ENCODE data around the gene MX1. TPM values are rescaled to one million over a fixed set of nuclear protein-coding genes. Genes with fewer than 3 reads are reported as not detected.

The MX1 gene
- total RNA-seq, 1 experiment from 2014 or later: 2.0 TPM

DNA sequence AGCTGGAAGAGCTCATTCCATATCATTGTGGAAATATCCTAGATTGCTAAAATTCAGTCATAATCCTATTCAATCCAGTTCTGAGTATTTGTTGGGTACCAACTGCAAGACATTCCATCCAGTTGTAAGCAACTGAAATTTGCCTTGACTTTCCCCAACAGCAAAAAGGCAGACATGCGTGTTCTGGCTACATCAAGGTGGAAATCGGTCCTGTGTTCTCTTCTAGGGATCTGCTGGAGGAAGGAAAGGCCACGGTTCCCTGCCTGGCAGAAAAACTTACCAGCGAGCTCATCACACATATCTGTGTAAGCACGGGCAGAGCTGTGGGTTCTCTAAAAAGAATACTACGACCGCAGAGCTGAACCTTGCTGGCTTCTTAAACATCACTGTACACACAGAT is 17.5 kb downstream of the MX1 start:
- no peaks in the 10 kb centered on the region for H3K9me3 ChIP-seq (ENCODE audit: control insufficient read depth in 1 of 2, insufficient read depth in 1 of 2, low read depth in 1 of 2, low read length in 2 of 2)
- intact Hi-C loops (cut with micrococcal nuclease): no loop called here
- no peaks in the 10 kb centered on the region for H3K4me1 ChIP-seq (ENCODE audit: control insufficient read depth in 1 of 2, insufficient read depth in 2 of 2, low read length in 2 of 2)
- H3K4me3 ChIP-seq (replicated peaks in 1 of 2; ENCODE audit: low read depth in 1 of 2, low read length in 2 of 2): no peak overlapping the region
- no peaks in the 10 kb centered on the region for H4K20me1 ChIP-seq (ENCODE audit: insufficient read depth)
- H3K9ac ChIP-seq (ENCODE audit: low read length): no peak overlapping the region
- no peaks in the 10 kb centered on the region for H3K79me2 ChIP-seq (ENCODE audit: insufficient read depth, low read length)
- TF ChIP-seq CEBPB (IDR thresholded peaks at IDR 0.05; ENCODE audit: low read depth) (no peak), TCF7L2 (IDR thresholded peaks at IDR 0.05; ENCODE audit: borderline replicate concordance, extremely low read depth, insufficient read depth, insufficient read length) (no peak), JUND (IDR thresholded peaks at IDR 0.05) (no peak), ZFX (IDR thresholded peaks at IDR 0.05) (no peak), SP1 (IDR thresholded peaks at IDR 0.05; ENCODE audit: low read depth) (no peak), EGR1 (IDR thresholded peaks at IDR 0.05; ENCODE audit: low read depth) (no peak), ELF1 (IDR thresholded peaks at IDR 0.05; ENCODE audit: borderline replicate concordance, low read depth) (no peak), EZH2 (IDR thresholded peaks at IDR 0.05) (no peak), EZH2phosphoT487 (IDR thresholded peaks at IDR 0.05; ENCODE audit: borderline replicate concordance) (no peak), CBX3 (IDR thresholded peaks at IDR 0.05; ENCODE audit: low read depth) (no peak), POLR2A (IDR thresholded peaks at IDR 0.05; ENCODE audit: borderline replicate concordance, extremely low read depth, insufficient read depth, insufficient read length) (no peak), SIN3A (IDR thresholded peaks at IDR 0.05; ENCODE audit: low read depth) (no peak)
- TF ChIP-seq, protein P1, sequence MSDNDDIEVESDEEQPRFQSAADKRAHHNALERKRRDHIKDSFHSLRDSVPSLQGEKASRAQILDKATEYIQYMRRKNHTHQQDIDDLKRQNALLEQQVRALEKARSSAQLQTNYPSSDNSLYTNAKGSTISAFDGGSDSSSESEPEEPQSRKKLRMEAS (IDR thresholded peaks at IDR 0.05): no peak
- TF ChIP-seq, protein P2, sequence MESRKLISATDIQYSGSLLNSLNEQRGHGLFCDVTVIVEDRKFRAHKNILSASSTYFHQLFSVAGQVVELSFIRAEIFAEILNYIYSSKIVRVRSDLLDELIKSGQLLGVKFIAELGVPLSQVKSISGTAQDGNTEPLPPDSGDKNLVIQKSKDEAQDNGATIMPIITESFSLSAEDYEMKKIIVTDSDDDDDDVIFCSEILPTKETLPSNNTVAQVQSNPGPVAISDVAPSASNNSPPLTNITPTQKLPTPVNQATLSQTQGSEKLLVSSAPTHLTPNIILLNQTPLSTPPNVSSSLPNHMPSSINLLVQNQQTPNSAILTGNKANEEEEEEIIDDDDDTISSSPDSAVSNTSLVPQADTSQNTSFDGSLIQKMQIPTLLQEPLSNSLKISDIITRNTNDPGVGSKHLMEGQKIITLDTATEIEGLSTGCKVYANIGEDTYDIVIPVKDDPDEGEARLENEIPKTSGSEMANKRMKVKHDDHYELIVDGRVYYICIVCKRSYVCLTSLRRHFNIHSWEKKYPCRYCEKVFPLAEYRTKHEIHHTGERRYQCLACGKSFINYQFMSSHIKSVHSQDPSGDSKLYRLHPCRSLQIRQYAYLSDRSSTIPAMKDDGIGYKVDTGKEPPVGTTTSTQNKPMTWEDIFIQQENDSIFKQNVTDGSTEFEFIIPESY (IDR thresholded peaks at IDR 0.05; ENCODE audit: extremely low read depth, insufficient replicate concordance, low read length): no peak
- TF ChIP-seq, protein P3, sequence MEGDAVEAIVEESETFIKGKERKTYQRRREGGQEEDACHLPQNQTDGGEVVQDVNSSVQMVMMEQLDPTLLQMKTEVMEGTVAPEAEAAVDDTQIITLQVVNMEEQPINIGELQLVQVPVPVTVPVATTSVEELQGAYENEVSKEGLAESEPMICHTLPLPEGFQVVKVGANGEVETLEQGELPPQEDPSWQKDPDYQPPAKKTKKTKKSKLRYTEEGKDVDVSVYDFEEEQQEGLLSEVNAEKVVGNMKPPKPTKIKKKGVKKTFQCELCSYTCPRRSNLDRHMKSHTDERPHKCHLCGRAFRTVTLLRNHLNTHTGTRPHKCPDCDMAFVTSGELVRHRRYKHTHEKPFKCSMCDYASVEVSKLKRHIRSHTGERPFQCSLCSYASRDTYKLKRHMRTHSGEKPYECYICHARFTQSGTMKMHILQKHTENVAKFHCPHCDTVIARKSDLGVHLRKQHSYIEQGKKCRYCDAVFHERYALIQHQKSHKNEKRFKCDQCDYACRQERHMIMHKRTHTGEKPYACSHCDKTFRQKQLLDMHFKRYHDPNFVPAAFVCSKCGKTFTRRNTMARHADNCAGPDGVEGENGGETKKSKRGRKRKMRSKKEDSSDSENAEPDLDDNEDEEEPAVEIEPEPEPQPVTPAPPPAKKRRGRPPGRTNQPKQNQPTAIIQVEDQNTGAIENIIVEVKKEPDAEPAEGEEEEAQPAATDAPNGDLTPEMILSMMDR (IDR thresholded peaks at IDR 0.05 in 2 of 3, conservative IDR thresholded peaks at IDR 0.05 in 1 of 3; ENCODE audit: borderline replicate concordance in 1 of 3, insufficient read depth in 1 of 3, low read depth in 2 of 3, low read length in 2 of 3): no peak
- TF ChIP-seq, protein P4, sequence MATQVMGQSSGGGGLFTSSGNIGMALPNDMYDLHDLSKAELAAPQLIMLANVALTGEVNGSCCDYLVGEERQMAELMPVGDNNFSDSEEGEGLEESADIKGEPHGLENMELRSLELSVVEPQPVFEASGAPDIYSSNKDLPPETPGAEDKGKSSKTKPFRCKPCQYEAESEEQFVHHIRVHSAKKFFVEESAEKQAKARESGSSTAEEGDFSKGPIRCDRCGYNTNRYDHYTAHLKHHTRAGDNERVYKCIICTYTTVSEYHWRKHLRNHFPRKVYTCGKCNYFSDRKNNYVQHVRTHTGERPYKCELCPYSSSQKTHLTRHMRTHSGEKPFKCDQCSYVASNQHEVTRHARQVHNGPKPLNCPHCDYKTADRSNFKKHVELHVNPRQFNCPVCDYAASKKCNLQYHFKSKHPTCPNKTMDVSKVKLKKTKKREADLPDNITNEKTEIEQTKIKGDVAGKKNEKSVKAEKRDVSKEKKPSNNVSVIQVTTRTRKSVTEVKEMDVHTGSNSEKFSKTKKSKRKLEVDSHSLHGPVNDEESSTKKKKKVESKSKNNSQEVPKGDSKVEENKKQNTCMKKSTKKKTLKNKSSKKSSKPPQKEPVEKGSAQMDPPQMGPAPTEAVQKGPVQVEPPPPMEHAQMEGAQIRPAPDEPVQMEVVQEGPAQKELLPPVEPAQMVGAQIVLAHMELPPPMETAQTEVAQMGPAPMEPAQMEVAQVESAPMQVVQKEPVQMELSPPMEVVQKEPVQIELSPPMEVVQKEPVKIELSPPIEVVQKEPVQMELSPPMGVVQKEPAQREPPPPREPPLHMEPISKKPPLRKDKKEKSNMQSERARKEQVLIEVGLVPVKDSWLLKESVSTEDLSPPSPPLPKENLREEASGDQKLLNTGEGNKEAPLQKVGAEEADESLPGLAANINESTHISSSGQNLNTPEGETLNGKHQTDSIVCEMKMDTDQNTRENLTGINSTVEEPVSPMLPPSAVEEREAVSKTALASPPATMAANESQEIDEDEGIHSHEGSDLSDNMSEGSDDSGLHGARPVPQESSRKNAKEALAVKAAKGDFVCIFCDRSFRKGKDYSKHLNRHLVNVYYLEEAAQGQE (IDR thresholded peaks at IDR 0.05; ENCODE audit: low read depth): no peak
- H3K9me2 ChIP-seq (ENCODE audit: insufficient read depth): no peaks in the 10 kb centered on the region
- no peaks in the 10 kb centered on the region for H3K27me3 ChIP-seq (ENCODE audit: insufficient read depth, low read length)
- ATAC-seq (no peak), DNase-seq (ENCODE audit: low read depth, low spot score) (no peak)
- no TSS peak for BruUV-seq (replicated peaks)
- ChIA-PET RAD21 (ENCODE audit: low non-redundant PET in 1 of 2, low total read pairs in 2 of 2, uncharacterized antibody in 2 of 2, unreplicated experiment in 2 of 2) (no interaction called here), POLR2A (no interaction called here), CTCF (no interaction called here)
- no peak overlapping the region for H2AFZ ChIP-seq (ENCODE audit: low read depth, low read length, poor library complexity, severe bottlenecking)
- no peaks in the 10 kb centered on the region for H3K36me3 ChIP-seq (ENCODE audit: control insufficient read depth in 1 of 2, insufficient read depth in 2 of 2, low read length in 2 of 2)
- H3K27ac ChIP-seq (ENCODE audit: low read depth, low read length): no peak overlapping the region
- no peak overlapping the region for H3K4me2 ChIP-seq (ENCODE audit: low read length)
